GM18498 (cell line): ENCODE measurements around the gene RRM1.
A peak's percentile ranks its signal among the peaks of the same experiment; 100 is the strongest.
"Not testable (repeated sequence)": the region's sequence is repeated elsewhere in the genome, so short reads cannot be mapped to it uniquely, and the experiment has no call there.

Experiments used
- ATAC-seq: cut with Tn5 transposase; IDR thresholded peaks from one replicate; pipeline ENCODE4 v1.9.1; 2021; ENCODE audit warnings: mild to moderate bottlenecking, moderate library complexity; ENCODE audit not compliant: unreplicated experiment

Gene RRM1

DNA sequence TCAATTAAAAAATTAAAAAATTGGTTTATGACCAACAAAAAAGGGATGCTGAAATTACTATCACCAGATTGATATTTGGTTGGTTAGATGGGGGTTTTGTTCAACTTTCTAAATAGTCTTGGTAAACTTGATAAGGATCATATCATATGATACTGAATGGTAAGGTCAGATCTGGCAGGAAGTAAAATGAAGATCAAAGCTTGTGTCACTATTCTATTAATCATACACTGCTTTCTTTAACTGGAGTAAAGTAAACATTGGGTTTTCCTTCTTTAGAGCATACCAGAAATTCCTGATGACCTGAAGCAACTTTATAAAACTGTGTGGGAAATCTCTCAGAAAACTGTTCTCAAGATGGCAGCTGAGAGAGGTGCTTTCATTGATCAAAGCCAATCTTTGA, 40.2 kb downstream of the RRM1 start:
- no peak for ATAC-seq

DNA sequence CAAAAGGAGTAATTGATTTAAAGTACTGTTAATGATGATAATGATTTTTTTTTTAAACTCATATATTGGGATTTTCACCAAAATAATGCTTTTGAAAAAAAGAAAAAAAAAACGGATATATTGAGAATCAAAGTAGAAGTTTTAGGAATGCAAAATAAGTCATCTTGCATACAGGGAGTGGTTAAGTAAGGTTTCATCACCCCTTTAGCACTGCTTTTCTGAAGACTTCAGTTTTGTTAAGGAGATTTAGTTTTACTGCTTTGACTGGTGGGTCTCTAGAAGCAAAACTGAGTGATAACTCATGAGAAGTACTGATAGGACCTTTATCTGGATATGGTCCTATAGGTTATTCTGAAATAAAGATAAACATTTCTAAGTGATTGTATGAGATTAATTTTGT, 43.9 kb downstream of the RRM1 start:
- no peak for ATAC-seq

DNA sequence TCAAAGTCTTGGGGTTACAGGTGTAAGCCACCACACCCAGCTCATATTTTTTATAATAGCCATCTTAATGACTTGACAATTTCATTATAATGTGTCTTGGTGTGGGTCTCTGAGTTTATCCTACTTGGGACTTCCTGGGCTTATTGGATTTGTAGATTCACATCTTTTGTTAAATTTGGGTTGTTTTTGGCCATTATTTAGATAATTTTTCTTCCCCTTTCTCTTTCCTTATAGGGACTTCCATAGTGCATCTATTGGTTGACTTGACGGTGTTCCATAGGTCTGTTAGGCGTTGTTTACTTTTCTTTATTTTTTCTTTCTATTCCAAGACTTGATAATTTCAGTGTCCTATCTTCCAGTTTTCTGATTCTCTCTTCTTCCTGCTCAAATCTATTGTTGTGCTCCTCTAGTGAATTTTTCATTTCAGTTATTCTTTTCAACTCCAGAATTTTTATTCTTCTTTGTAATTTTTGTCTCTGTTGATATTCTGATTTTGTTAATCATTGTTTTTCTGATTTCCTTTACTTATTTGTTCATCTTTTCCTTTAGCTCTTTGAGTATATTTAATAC, 45.6 kb downstream of the RRM1 start:
- no peak for ATAC-seq

DNA sequence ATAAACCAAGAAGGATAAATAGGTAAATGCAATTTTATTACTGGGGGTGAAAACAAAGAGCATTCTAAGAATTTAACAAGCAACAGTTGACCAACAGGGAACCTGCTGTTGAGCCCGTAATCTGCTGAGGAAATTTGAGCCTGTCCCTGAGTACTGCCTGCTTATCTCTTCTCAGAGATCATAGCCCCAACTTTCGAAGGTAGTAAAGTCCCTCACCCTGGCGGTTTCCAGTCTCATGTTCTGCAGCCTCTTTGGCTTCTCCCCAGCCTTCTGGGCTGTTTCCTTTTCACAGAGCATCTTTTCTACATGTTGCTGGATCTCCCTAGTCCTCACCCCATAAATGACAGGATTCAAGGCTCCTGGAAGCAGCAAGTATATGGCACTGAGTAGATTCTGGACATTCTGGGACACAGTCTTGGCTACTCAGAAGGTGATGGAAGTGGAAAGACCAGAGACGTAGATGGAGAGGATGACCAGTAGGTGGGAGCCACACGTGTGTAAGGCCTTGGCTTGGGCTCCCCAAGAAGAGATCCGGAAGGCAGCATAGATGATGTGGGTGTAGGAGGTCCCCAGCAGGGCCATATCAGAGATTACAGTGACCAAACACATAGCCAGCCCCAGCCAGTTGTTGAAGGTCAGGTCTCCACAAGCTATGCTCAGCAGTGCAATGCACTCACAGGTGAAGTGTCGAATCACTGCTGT, 51.6 kb downstream of the RRM1 start:
- ATAC-seq, result no peak

DNA sequence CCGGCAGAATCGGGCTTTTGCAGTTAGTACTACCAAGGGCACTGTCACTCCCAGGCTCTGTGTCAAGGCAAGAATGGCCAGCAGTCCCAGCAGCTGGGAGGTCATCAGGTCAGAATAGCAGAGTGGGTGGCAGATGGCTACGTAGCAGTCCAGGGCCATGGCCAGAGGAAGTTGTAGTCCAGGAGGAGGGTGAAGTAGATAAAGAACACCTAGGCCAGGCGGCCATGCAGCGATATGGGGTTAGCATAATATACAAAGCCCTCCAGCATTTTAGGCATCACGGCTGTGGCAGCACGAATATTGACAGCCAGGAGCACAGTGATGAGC, 52.1 kb downstream of the RRM1 start:
- no peak for ATAC-seq

DNA sequence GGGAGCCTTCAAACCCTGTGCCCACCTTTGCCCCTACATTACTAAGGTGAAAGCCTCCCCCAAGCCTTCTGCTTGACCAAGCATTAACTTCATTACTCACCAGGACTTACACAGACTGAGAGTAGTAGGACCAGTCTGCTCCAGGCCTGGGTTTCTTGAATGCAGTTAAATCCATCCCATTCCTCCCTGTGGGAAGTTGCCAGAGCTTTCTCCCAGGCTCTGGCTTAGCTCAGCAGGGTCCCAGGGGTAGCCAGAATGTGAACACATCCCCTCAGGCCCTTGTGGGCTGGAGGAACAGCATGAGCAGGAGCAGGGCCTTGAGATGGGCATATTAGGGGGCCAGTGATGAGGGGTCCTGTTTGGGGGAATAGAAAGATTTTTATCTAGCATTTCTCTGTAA, 59.9 kb downstream of the RRM1 start:
- ATAC-seq, result no peak

DNA sequence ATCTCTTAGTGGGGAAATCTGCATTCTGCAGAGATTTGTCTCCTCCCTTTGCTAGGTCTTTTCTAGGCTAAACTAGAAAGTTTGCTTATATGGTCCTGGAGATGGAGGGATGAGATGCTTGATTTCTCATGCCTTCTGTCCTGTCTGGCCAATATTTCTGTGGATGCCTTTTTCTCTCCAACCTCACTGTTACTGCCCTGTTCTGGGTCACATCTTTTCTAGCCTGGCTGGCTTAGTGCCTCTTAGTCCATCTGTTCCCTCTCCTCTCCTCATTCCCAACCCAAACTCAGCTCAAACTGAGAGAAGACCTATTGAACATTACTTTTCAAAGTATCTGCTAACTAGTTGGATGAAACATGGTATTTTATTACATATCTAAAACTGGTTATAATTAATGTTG, 62.0 kb downstream of the RRM1 start:
- no peak for ATAC-seq

DNA sequence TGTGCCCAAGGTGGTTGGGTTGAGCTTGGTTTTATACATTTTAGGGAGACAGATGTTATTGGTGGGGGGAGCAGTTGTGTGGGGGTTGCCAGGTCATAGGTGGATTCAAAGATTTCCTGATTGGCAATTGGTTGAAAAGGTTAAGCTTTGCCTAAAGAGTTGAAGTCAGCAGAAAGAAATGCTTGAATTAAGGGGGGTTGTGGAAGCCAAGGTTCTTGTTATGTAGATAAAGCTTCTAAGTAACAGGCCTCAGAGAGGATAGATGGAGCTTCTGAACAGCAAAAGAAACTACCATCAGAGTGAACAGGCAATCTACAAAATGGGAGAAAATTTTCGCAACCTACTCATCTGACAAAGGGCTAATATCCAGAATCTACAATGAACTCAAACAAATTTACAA, 64.2 kb downstream of the RRM1 start:
- ATAC-seq, result not testable (repeated sequence)

DNA sequence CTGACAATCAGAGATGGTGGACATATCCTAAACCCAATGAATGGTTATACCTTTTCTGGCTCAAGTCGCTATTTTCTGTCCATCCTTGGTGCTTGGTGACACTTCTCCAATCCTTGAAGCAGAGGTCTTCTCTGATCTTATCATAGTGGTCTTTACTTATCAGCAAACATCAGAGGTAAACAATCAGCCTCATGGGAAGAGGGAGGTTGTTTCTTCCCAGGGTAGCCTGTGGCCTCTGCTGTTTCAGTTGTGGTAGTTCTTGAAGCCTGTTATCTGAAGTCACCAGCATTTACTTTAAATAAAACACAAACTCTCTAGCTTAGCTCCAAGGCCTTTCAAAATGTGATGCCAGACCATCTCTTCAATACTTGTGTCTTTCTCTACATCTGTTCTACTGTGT, 66.7 kb downstream of the RRM1 start:
- no peak for ATAC-seq

DNA sequence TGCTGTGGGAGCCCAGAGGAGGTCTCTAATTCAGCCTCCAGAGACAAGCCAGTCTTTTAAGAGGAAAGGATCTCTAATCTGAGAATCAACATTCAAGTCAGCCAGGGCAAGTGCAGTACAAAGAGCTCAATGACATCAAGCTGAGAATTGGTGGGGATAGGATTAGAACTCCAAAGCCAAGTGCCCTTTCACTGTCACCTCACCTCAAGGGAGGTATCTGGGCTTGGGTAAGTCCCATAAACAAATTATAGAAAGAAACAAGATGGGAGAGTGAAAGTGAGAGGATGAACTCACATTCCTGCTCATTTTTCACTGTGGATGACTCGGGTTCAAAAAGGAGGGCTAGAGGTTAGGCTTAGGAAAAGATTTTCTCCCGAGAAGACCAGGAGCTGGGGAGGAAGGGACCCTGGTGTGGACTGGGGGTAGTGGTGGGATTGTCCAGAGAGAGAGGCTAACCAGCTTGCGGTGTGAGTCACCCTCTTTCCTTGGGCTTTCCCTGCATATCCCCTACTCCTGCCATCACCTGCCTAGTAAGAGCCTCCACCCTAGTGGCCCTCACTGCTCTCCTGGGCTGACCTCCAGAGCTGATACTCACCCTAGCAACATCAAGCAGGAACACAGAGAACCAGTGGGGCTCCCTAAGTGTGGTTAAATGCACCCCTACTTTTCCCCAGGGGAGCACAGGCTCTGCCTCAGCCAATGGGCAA, 70.4 kb downstream of the RRM1 start:
- no peak for ATAC-seq

DNA sequence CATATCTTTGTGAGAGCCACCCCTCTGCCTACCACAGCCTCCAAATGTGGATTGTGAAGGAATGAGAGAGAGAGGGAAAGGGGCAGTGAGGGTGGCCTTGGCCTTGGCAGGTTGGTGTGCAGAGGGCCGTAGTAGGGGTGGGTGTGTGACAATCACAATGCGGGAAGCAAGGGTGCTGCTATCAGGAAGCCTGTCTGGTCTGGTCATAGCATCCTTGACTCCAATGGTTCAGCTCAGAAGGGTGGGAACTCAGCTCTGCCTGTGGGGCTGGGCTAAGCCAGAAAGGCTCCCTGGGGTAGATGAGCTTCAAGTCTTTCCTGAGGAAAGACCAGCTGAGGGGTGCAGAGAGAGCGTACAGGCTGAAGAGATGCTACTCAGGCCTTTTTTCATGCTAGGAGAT, 72.7 kb downstream of the RRM1 start:
- ATAC-seq, result no peak

DNA sequence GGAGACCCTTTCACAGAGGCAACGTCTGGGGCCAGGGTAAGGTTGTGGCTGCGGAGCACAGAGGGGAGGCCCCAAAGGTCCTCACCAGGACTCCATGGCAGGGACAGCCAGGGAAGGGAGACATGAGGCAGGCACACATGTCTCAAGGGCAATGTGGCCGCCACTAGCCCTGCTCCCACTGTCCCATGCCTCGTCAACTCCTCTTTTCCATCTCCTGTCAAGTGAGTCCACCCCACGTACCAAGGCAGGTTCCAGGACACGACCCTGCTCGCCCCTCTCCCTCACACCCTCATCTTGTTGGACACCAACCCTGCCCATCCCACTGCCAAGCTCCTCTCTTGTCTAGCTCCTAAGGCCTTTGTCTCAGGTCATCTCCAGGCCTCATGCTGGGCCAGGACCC, 73.2 kb downstream of the RRM1 start:
- no peak for ATAC-seq

DNA sequence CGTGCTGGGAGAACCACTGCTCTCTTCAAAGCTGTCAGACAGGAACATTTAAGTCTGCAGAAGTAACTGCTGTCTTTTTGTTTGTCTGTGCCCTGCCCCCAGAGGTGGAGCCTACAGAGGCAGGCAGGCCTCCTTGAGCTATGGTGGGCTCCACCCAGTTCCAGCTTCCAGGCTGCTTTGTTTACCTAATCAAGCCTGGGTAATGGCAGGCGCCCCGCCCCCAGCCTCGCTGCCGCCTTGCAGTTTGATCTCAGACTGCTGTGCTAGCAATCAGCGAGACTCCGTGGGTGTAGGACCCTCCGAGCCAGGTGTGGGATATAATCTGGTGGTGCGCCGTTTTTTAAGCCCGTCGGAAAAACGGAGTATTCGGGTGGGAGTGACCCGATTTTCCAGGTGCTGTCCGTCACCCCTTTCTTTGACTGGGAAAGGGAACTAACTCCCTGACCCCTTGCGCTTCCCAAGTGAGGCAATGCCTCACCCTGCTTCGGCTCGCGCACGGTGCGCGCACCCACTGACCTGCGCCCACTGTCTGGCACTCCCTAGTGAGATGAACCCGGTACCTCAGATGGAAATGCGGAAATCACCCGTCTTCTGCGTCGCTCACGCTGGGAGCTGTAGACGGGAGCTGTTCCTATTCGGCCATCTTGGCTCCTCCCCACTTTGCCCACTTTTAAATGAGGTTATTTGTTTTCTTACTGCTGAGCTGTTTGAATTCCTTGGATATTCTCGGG, 81.2 kb downstream of the RRM1 start:
- not testable (repeated sequence) for ATAC-seq

DNA sequence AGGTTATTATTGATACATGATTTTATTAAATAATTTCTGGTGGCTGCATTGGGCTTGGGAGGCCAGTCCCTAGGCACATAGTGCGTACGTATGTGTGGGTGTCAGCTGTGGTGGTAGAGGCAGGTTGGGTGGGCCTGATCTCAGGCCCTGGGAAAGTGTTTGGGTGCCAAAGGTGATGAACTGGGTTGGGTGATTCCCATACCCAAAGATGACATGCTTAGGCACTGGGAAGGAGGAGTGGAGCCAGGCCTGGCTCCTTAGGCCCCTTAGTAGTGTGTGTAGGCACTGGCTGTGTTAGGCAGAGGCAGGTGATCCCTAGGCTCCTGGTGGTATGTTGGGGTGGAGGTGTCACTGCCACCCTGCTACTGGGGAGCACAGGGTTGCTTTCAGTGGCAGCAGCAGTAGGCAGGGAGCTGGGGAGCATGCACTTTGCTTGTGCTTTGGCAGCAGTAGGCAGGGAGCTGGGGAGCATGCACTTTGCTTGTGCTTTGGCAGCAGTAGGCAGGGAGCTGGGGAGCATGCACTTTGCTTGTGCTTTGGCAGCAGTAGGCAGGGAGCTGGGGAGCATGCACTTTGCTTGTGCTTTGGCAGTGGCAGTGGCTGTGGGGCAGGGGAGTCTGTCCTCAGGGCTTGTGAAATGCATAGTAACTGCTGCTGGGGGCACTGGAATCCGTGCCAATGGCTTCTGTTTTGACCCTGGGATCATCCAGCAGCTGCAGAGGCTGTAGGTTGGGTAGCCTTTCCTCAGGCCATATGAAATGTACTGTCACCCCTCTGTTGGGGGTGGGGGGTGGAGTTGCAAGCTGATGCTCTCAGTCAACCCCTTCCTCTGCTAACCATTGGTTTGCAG, 84.4 kb downstream of the RRM1 start:
- no peak for ATAC-seq

DNA sequence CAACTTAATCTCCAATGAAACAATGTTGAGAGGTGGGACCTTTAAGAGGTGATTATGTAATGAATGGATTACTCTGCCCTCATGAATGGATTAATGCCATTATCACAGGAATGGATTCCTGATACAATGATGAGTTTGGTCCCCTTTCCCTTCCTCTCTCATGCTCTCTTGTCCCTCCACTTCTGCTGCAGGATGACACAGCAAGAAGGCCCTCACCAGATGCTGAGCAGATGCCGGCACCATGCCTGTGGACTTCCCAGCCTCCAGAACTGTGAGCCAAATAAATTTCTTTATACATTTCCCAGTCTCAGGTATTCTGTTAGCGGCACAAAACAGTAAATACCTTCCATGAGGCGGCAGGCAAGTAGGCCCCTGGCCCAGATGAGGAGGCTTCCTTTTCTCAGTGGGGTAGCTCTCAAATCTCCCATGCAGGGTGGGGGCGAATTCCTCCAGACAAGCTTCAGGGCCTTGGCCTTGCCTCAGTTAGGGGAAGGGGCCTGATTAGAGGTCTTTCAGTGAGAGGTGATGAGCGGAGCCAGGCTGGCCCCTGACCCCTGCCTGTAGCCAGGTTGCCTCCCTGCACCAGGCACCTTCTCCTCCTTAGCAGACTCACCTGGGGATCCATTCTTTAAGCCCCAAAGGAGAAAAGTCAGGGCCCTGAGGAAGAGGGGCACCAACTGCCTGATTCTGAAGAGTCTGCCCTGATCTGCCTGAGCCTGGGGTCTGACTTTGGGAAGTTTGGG, 86.0 kb downstream of the RRM1 start:
- no peak for ATAC-seq

DNA sequence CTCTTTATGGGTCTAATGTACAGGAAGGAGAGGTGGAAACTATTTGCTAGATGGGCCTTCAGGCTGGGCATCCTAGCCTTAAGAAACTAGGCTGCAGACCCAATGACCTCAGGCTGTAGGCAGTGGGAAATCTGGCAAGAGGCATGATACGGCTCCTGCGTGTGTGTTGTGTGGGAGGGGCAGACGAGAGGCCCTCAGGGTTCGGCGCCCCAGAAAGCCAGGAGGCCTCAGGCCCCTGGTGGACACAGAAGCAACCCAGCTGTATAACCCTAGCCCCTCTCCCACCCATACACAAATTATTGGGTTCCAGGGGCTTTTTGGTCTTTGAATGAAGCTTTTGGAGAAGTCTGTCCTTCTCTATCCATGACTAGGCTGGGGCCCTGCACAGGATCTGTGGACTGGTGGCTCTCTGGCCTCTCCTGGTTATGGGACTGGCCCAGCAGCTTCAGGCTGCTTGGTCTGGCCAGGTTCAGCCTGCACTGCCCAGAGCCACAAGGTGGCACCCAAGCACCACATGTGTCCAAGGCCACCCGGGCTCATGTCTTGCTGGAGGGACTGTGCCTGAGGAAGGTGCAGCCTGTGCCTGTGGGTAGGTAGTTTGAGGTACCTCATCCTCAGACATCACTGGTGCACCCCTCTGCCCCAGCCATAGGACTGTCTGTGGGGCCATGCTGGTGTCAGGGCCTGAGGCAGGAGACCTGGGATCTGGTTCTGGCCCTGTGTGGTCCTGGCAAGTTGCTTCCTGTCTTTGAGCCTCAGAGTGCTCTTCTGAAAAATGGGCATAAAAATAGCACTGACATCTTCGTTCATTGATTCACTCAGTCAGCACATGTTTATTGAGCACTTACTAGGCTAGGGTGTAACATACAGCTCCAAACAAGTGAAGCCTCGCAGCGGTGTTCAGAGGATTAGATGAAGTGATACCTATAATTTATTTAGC, 87.5 kb downstream of the RRM1 start:
- ATAC-seq, result peak; percentile 79

DNA sequence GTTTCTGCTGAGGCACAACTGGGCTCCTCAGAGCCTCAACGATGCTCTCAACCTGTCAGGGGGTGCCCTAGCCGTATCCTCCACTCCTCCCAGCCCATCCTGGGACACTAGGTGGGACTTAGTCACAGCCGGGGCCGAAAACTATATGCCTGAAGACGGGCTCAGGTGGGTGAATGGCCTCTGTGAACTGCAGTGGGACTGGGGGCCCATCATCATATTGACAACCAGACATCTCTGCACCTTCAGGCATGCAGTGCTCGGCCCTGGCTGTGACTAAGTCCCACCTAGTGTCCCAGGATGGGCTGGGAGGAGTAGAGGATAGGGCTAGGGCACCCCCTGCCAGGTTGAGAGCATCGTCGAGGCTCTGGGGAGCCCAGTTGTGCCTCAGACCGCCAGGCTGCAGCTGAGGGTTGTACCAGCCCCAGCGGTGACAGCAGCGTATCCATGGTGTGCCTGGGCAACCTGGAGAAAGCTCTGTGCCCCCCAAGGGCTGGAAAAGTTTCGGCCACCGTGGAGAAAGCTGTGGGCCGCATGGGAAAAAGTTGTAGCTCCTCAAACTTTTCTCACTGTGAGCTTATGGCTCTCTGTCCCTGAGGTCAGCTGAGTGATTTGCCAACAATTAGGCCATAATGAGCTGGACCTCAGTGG, 88.9 kb downstream of the RRM1 start:
- ATAC-seq, result no peak

DNA sequence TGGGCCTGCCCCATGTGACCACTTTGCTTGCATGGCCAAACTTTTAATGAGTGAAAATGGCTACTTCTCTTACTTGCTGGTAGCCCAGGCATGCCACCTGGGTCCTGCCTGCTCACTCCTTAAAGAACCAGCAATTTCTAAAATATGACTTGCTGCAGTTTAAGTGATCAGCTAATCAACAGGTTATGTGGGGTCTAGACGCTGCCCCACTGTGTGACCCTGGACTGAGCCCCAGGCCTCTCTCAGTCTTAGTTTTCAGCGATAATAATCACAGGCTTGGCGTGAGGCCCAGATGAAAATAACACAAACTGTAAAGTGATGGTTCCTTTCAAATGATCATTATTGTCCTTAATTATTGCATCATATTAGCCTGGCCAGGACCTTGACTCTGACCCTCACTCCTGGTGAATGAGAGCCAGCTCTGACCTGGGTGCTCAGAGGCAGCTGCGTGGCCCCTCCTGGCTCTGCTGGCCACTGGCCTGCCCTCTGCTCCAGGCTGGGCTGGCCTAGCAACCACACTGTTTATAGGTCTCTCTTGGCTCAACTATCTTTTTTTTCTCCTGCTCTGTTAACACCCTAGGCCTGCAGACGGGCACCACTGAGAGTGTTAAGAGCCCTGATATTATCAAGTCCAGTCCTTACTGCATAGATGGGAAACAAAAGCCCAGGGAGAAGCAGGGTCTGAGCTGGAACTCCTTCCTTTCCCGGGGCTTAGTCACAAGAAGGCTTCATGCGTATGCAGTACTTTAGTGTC, 89.7 kb downstream of the RRM1 start:
- ATAC-seq, result no peak
